ENCODE measurements around the gene SV2B.

DNA sequence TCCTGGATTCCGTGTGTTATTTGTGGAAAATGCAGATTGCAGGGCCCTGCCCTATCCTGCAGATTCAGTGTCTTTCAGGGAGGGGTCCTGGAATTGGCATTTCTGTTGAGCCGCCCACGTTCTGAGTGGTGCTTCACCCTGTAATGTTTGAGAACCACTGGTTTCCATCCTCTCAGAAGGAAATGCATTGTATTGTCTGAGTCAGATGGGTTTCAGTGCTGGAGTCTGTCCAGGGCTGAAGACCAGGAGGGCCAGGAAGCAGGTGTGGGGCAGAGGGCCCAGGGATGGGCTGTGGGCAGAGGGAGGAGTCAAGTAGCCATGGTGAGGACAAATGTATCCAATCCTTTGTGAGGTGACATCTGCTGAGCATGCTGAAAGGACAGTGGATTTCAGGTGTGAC lies 123.8 kb downstream of the SV2B start:
- TF ChIP-seq, protein P1, sequence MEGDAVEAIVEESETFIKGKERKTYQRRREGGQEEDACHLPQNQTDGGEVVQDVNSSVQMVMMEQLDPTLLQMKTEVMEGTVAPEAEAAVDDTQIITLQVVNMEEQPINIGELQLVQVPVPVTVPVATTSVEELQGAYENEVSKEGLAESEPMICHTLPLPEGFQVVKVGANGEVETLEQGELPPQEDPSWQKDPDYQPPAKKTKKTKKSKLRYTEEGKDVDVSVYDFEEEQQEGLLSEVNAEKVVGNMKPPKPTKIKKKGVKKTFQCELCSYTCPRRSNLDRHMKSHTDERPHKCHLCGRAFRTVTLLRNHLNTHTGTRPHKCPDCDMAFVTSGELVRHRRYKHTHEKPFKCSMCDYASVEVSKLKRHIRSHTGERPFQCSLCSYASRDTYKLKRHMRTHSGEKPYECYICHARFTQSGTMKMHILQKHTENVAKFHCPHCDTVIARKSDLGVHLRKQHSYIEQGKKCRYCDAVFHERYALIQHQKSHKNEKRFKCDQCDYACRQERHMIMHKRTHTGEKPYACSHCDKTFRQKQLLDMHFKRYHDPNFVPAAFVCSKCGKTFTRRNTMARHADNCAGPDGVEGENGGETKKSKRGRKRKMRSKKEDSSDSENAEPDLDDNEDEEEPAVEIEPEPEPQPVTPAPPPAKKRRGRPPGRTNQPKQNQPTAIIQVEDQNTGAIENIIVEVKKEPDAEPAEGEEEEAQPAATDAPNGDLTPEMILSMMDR (IDR thresholded peaks at IDR 0.05; ENCODE audit: extremely low read depth in 1 of 2, insufficient read depth in 1 of 2, low read depth in 1 of 2, low read length in 2 of 2) = no peak
- no peak for TF ChIP-seq EZH2 (IDR thresholded peaks at IDR 0.05; ENCODE audit: borderline replicate concordance, low read depth, low read length, severe bottlenecking)
- no peak for TF ChIP-seq POLR2A (IDR thresholded peaks at IDR 0.05; ENCODE audit: low read depth, low read length)
- TF ChIP-seq MYC (IDR thresholded peaks at IDR 0.05; ENCODE audit: low read depth, low read length) = no peak
- TF ChIP-seq, protein P2, sequence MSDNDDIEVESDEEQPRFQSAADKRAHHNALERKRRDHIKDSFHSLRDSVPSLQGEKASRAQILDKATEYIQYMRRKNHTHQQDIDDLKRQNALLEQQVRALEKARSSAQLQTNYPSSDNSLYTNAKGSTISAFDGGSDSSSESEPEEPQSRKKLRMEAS (IDR thresholded peaks at IDR 0.05; ENCODE audit: insufficient read depth, insufficient read length) = no peak
- no peak for TF ChIP-seq FOS (IDR thresholded peaks at IDR 0.05; ENCODE audit: borderline replicate concordance, insufficient read depth, low read length)
- no peak for TF ChIP-seq POLR2AphosphoS5 (IDR thresholded peaks at IDR 0.05; ENCODE audit: insufficient read depth, low read depth, low read length)
- no peak for TF ChIP-seq GATA2 (IDR thresholded peaks at IDR 0.05; ENCODE audit: insufficient read depth, insufficient read length, low read depth, low read length)
